ENCODE data around the gene SMYD3. TPM values are rescaled to one million over a fixed set of nuclear protein-coding genes. Genes with fewer than 3 reads are reported as not detected.

Gene SMYD3
- total and polyA plus RNA-seq, 2 of the 13 experiments (the other 11 are each of a cell fraction or from before 2014, with no cell fraction given) = 27.7 to 35.8 TPM

DNA sequence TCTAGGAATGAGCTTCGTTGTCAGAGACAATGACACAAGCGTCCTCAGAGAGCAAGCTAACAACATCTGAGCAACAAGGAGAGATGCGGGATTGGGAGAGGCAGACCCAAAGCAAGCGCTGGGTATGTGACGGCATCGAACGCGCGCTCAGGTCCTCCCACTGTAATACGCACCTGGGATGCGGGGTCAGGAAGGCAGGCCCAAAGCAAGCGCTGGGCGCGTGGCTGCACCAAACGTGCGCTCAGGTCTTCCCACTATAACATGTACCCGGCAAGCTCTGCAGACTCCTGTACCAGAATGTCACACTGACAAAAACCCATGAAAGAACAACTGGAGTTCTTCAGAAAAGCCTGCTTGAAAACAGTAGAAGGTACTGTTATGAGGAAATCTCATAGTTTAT is 653.8 kb downstream of the SMYD3 start:
- ATAC-seq (no peak), DNase-seq (ENCODE audit: low spot score) (no peak), FAIRE-seq (no peak)
- Histone ChIP-seq H3K9ac (ENCODE audit: insufficient read depth, low read depth, low read length) (no peak overlapping the region), H3K27me3 (ENCODE audit: control insufficient read depth in 1 of 2, insufficient read depth in 2 of 2, low read length in 2 of 2) (no peaks in the 10 kb centered on the region), H3K4me3 (replicated peaks in 1 of 3; ENCODE audit: insufficient read depth in 1 of 3, low read depth in 2 of 3, low read length in 3 of 3) (no peak overlapping the region), H3K9me3 (ENCODE audit: low read length) (no peaks in the 10 kb centered on the region), H3K36me3 (replicated peaks in 1 of 2; ENCODE audit: control insufficient read depth in 1 of 2, insufficient read depth in 2 of 2, low read length in 2 of 2) (peaks cover 1 to 6% of the 10 kb centered on the region in 2 experiments; a peak in 2 of 5 replicates), H3K27ac (ENCODE audit: extremely low read length, insufficient read depth, low read length) (no peak overlapping the region), H3K79me2 (ENCODE audit: insufficient read depth, low read length) (peaks cover 3% of the 10 kb centered on the region), H4K20me1 (ENCODE audit: insufficient read depth, low read length) (no peaks in the 10 kb centered on the region), H3K4me2 (ENCODE audit: low read depth, low read length) (no peak overlapping the region), H3K4me1 (ENCODE audit: insufficient read depth, low read length) (peaks cover 37% of the 10 kb centered on the region), H2AFZ (ENCODE audit: low read length) (no peak overlapping the region)
- in situ Hi-C loops (cut with HindIII; ENCODE audit: extremely low pct_ligation_motif_present, low pct_unique_long_range_greater_than_20kb) (no loop called here), intact Hi-C loops (cut with micrococcal nuclease; ENCODE audit: unreplicated experiment) (no loop called here)
- WGBS (ENCODE audit: low lambda C conversion rate) = 98% methylated on average over 17 of the region's 17 CpGs
- ChIA-PET CTCF (ENCODE audit: low intra/inter-chr PET ratio, low total read pairs) (no interaction called here), POLR2A (no interaction called here)
- no TSS peak for BruUV-seq (replicated peaks)
- no peak for TF ChIP-seq HCFC1 (IDR thresholded peaks at IDR 0.05; ENCODE audit: low read depth, low read length)
- TF ChIP-seq LRRFIP1 (CRISPR knock-in tag; conservative IDR thresholded peaks at IDR 0.05) = no peak
- no peak for TF ChIP-seq MYNN (CRISPR knock-in tag; IDR thresholded peaks at IDR 0.05; ENCODE audit: low read depth)
- TF ChIP-seq ZNF878 (CRISPR knock-in tag; IDR thresholded peaks at IDR 0.05) = no peak
- TF ChIP-seq SIN3A (IDR thresholded peaks at IDR 0.05; ENCODE audit: borderline replicate concordance, low read depth, low read length) = no peak
- no peak for TF ChIP-seq SALL2 (CRISPR knock-in tag; IDR thresholded peaks at IDR 0.05)
- no peak for TF ChIP-seq HOXA3 (CRISPR knock-in tag; IDR thresholded peaks at IDR 0.05)
- no peak for TF ChIP-seq ZMYM2 (CRISPR knock-in tag; IDR thresholded peaks at IDR 0.05)
